HEK293 (cell line): ENCODE results near the gene PLEKHA7.

Experiments
- CTCF ChIA-PET: fragments of 350-600 bp; formaldehyde crosslinking; extraction: SDS; loops from one replicate; lab custom pipeline; 2021; ENCODE audit warnings: antibody characterized with exemption; lab: Yijun Ruan, JAX
- POLR2A ChIA-PET: fragments of 300-600 bp; formaldehyde crosslinking; extraction: SDS; loops from one replicate; lab custom pipeline; 2020; ENCODE audit warnings: antibody characterized with exemption, inconsistent platforms; lab: Yijun Ruan, JAX
- H3K27ac ChIP-seq: fragments of 200-500 bp; sonication (Bioruptor generic); 2 replicates; pipeline ENCODE4 v1.5.1; 2014; ENCODE audit warnings: low read depth, low read length, control low read depth, inconsistent platforms; ENCODE audit errors: extremely low read depth
- H3K36me3 ChIP-seq, 2 experiments: fragments of 200-500 bp in 1 of 2; sonication (Bioruptor generic) in 1 of 2; 1 replicate in 1 of 2; 2 replicates in 1 of 2; pipeline ENCODE4 v1.5.1; 2014 to 2017; ENCODE audit warnings: inconsistent platforms in 2 of 2, low read length in 2 of 2; ENCODE audit not compliant: control insufficient read depth in 2 of 2, insufficient read depth in 1 of 2
- H3K4me1 ChIP-seq: fragments of 200-500 bp; sonication (Bioruptor generic); 2 replicates; pipeline ENCODE4 v1.5.1; 2014; ENCODE audit warnings: mild to moderate bottlenecking, low read length, inconsistent platforms; ENCODE audit not compliant: control insufficient read depth, insufficient read depth
- H3K4me3 ChIP-seq: 2 replicates; pipeline ENCODE4 v1.5.1; 2011; ENCODE audit warnings: low read depth, mild to moderate bottlenecking, control low read depth, low read length, moderate library complexity
- H3K9me3 ChIP-seq: fragments of 200-500 bp; sonication (Bioruptor generic); 2 replicates; pipeline ENCODE4 v1.5.1; 2014; ENCODE audit warnings: low read depth, low read length, inconsistent platforms; ENCODE audit not compliant: control insufficient read depth, insufficient read depth
- EGR2 ChIP-seq: fragments of 450-650 bp; formaldehyde crosslinking; IDR thresholded peaks from 2 replicates; pipeline ENCODE4 v1.5.1; 2016; ENCODE audit warnings: low read depth, missing biosample characterization, missing genetic modification characterization
- FEZF1 ChIP-seq: fragments of 450-650 bp; formaldehyde crosslinking; IDR thresholded peaks from 2 replicates; pipeline ENCODE4 v1.5.1; 2016; ENCODE audit warnings: missing biosample characterization, missing genetic modification characterization
- GLI4 ChIP-seq: fragments of 450-650 bp; formaldehyde crosslinking; IDR thresholded peaks from 2 replicates; pipeline ENCODE4 v1.5.1; 2016; ENCODE audit warnings: missing biosample characterization, missing genetic modification characterization
- GLIS1 ChIP-seq: fragments of 450-650 bp; formaldehyde crosslinking; IDR thresholded peaks from 2 replicates; pipeline ENCODE4 v1.5.1; 2016; ENCODE audit warnings: missing biosample characterization, missing genetic modification characterization
- GLIS2 ChIP-seq: fragments of 450-650 bp; formaldehyde crosslinking; IDR thresholded peaks from 2 replicates; pipeline ENCODE4 v1.5.1; 2016; ENCODE audit warnings: missing biosample characterization, missing genetic modification characterization
- PRDM10 ChIP-seq: fragments of 450-650 bp; formaldehyde crosslinking; IDR thresholded peaks from 2 replicates; pipeline ENCODE4 v1.5.1; 2016; ENCODE audit warnings: missing biosample characterization, missing genetic modification characterization
- PRDM2 ChIP-seq: fragments of 450-650 bp; formaldehyde crosslinking; IDR thresholded peaks from 2 replicates; pipeline ENCODE4 v1.5.1; 2016; ENCODE audit warnings: missing biosample characterization, missing genetic modification characterization, borderline replicate concordance
- SCRT2 ChIP-seq: fragments of 450-650 bp; formaldehyde crosslinking; IDR thresholded peaks from 2 replicates; pipeline ENCODE4 v1.5.1; 2016; ENCODE audit warnings: missing biosample characterization, missing genetic modification characterization
- ZBTB11 ChIP-seq: fragments of 450-650 bp; formaldehyde crosslinking; conservative IDR thresholded peaks from 2 replicates; pipeline ENCODE4 v1.5.1; 2016; ENCODE audit warnings: low read depth, missing biosample characterization, missing genetic modification characterization
- ZFHX2 ChIP-seq: fragments of 450-650 bp; formaldehyde crosslinking; conservative IDR thresholded peaks from 2 replicates; pipeline ENCODE4 v1.5.1; 2016; ENCODE audit warnings: missing biosample characterization, missing genetic modification characterization
- ZNF146 ChIP-seq: fragments of 450-650 bp; formaldehyde crosslinking; IDR thresholded peaks from 2 replicates; pipeline ENCODE4 v1.5.1; 2016; ENCODE audit warnings: missing biosample characterization, missing genetic modification characterization
- ZNF214 ChIP-seq: fragments of 450-650 bp; formaldehyde crosslinking; IDR thresholded peaks from 2 replicates; pipeline ENCODE4 v1.5.1; 2017; ENCODE audit warnings: missing biosample characterization, mild to moderate bottlenecking, missing genetic modification characterization, borderline replicate concordance
- ZNF24 ChIP-seq: fragments of 450-650 bp; formaldehyde crosslinking; IDR thresholded peaks from 2 replicates; pipeline ENCODE4 v1.5.1; 2016; ENCODE audit warnings: missing biosample characterization, missing genetic modification characterization
- ZNF26 ChIP-seq: fragments of 450-650 bp; formaldehyde crosslinking; IDR thresholded peaks from 2 replicates; pipeline ENCODE4 v1.5.1; 2016; ENCODE audit warnings: missing biosample characterization, missing genetic modification characterization
- ZNF394 ChIP-seq: fragments of 450-650 bp; formaldehyde crosslinking; IDR thresholded peaks from 2 replicates; pipeline ENCODE4 v1.5.1; 2016; ENCODE audit warnings: missing biosample characterization, missing genetic modification characterization, mild to moderate bottlenecking, moderate library complexity, borderline replicate concordance
- ZNF449 ChIP-seq: fragments of 450-650 bp; formaldehyde crosslinking; IDR thresholded peaks from 2 replicates; pipeline ENCODE4 v1.5.1; 2017; ENCODE audit warnings: missing biosample characterization, mild to moderate bottlenecking, missing genetic modification characterization, moderate library complexity
- ZNF473 ChIP-seq: fragments of 450-650 bp; formaldehyde crosslinking; IDR thresholded peaks from 2 replicates; pipeline ENCODE4 v1.5.1; 2017; ENCODE audit warnings: missing biosample characterization, missing genetic modification characterization
- ZNF561 ChIP-seq: fragments of 450-650 bp; IDR thresholded peaks from 2 replicates; pipeline ENCODE4 v1.5.1; 2018; ENCODE audit warnings: missing biosample characterization, missing genetic modification characterization, borderline replicate concordance
- ZNF660 ChIP-seq: fragments of 450-650 bp; IDR thresholded peaks from 2 replicates; pipeline ENCODE4 v1.5.1; 2018; ENCODE audit warnings: missing biosample characterization, mild to moderate bottlenecking, missing genetic modification characterization
- ZSCAN16 ChIP-seq: fragments of 450-650 bp; formaldehyde crosslinking; IDR thresholded peaks from 2 replicates; pipeline ENCODE4 v1.5.1; 2016; ENCODE audit warnings: missing biosample characterization, missing genetic modification characterization

Gene PLEKHA7

GRCh38 chr11:16959602-16960001 is 54.6 kb downstream of the PLEKHA7 start (continued):
- TF ChIP-seq ZNF473 (tag by site-specific recombination) (no peak), ZNF449 (tag by site-specific recombination) (peak; percentile 63), ZSCAN16 (tag by site-specific recombination) (no peak), GLIS1 (tag by site-specific recombination) (peak; percentile 21; the same call in 1 of the 2 replicates), SCRT2 (no peak), FEZF1 (tag by site-specific recombination) (peak; percentile 45; the same call in 1 of the 2 replicates), ZFHX2 (tag by site-specific recombination) (peak; percentile 25; the same call in 1 of the 2 replicates), GLIS2 (0 out of 2 replicates have a peak, but pooled peaks have one; percentile 17), PRDM10 (peak; percentile 73), ZNF26 (tag by site-specific recombination) (no peak)

DNA sequence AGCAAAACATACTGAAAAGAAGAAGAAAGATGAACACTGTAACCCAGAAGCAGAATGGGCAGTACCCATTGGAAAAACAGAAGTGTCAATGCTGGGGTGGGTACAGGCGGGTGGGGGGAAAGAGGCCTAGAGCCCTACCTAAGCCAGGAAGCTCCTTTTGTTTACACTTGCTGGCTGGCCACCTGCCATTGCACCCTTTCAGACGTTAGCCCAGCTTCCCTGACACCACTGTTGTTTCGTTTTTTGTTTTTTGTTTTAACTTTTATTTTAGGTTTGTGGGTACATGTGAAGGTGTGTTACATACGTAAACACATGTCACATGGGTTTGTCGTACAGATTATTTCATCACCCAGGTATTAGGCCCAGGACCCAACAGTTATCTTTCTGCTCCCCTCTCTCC is 55.4 kb downstream of the PLEKHA7 start:
- no peaks in the 10 kb centered on the region for H3K36me3 ChIP-seq
- H3K27ac ChIP-seq = no peak overlapping the region
- ChIA-PET CTCF (no interaction called here), POLR2A (no interaction called here)
- H3K4me3 ChIP-seq = no peak overlapping the region
- TF ChIP-seq ZNF146 (tag by site-specific recombination) (no peak), ZNF561 (tag by site-specific recombination) (no peak), ZNF394 (tag by site-specific recombination) (no peak), GLI4 (tag by site-specific recombination) (no peak), FEZF1 (tag by site-specific recombination) (no peak), ZBTB11 (no peak), ZNF660 (tag by site-specific recombination) (no peak), ZNF214 (no peak), PRDM2 (tag by site-specific recombination) (no peak), EGR2 (tag by site-specific recombination) (no peak), ZNF24 (tag by site-specific recombination) (no peak)
- peaks cover 3% of the 10 kb centered on the region; the same call in 1 of the 2 replicates for H3K4me1 ChIP-seq
- H3K9me3 ChIP-seq = no peaks in the 10 kb centered on the region
